GM21390 (cell line): ENCODE data around the gene CTNNA3.
"Not testable (repeated sequence)": the region's sequence is repeated elsewhere in the genome, so short reads cannot be mapped to it uniquely, and the experiment has no call there.

Experiments
- ATAC-seq: cut with Tn5 transposase; IDR thresholded peaks from one replicate; pipeline ENCODE4 v1.9.1; 2021; ENCODE audit not compliant: unreplicated experiment

CTNNA3 gene

GRCh38 chr10:66467042-66467441, 1229.0 kb downstream of the CTNNA3 start:
- ATAC-seq: no peak

GRCh38 chr10:66466622-66467021, 1229.4 kb downstream of the CTNNA3 start:
- ATAC-seq: no peak

DNA sequence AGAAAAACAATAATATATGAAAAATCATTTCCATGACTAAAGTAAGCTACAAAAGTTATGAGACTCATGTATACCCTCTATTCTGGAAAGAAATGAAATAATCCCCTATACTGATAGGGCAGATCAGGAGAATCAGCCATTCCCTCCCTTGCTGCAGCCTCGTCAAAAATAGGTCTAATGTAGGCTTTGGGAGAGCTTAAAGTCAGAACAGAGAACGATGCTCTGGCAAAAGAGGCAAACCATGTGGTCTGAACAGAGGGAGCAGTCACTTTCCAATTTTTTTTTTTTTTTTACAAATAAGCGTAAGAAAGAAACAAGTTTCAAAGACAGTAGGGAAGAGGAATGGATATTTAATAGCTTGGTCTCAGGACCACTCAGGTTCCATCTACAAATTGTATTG, 1232.4 kb downstream of the CTNNA3 start:
- no peak for ATAC-seq

DNA sequence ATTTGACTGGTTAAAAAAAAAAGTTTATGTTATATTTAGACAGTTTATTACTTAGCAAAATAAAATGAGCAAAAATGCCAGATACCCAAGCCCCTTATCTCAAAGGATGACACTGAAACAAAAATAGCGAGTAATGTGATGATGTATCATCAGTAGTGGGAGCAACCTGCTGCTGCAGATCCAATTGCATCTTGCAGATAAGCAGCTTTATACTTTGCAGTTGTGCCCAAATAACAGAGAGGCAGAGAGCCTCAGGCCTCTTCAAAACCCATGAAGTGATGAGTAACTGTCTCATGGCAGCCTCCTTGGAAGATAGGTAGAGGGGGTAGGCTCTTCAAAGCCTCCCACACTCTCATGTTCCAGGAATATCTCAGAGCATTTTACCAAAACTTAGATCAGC, 1238.4 kb downstream of the CTNNA3 start:
- ATAC-seq: no peak

- no peak for ATAC-seq
Observed at GRCh38 chr10:66455304-66455703, 1240.7 kb downstream of the CTNNA3 start.

GRCh38 chr10:66440568-66440967, 1255.4 kb downstream of the CTNNA3 start:
- no peak for ATAC-seq

DNA sequence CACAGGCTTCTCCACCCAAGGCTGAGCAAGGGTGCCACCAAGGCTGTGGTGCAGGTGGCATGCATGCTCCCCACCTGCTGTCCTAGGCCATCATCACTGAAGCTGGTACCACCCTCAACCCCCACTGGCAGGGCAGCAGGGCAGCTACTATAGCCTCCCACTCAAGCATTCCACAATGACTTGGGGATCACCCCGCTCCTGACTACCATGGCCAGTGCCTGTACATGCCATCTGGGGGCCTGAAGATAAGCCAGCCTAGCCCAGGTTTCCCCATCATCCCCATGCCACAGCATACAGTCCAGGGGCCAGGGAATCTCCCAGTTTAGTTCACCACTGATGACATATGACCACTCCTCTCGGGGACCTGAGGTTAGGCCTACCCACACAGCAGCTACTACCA, 1281.1 kb downstream of the CTNNA3 start:
- no peak for ATAC-seq

DNA sequence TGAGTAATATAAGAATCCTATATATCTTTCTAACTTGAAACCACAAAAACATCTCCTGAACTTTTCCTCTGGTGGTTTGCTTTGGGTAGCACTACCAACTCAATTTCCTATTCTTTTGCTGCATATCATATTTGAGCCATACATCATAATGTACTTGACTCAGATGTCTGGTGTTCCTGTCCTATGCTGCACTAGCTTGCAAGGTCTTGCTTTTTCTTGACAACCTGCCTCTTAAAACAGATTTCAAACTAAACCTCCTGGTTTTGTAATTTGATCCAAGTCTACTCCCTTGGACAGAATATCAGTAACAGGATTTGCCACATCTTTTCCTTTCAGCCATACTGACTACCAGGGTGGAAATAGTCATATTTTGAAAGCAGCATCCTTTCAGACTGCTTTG, 1290.4 kb downstream of the CTNNA3 start:
- no peak for ATAC-seq

- no peak for ATAC-seq
Observed at GRCh38 chr10:66398669-66399068, 1297.3 kb downstream of the CTNNA3 start.

DNA sequence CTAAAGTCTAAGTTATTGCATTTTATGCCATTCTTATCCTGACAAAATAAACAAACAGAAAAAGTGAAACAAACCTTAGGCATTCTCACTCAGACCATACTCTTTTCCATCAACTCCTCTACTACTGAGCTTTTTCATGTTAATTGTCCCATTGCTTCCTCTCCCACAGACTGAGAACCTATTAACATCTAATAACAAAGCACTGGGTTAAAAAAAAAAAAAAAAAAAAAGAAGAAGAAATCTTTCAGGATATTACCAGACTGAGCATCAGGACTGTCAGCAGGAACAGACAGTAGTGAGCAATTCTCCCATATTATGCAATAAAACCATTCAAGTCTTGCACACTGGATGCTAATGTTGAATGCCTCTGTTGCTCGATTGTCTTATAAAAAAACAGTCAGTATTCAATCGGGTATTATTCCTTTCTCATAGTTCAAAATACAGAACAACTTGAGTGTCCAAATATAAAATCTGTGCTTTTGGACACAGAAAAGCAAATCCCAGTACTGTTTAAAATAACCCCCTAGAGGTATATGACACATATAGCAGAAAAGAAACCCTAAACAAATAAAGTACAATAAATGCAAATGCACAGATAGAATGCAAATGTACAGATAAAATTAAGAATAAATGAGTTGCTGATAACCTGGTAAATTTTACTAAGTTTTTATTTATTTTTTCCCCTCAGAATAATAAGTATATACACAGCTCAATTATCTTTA, 1301.5 kb downstream of the CTNNA3 start:
- ATAC-seq: no peak

GRCh38 chr10:66390926-66391325, 1305.1 kb downstream of the CTNNA3 start:
- ATAC-seq: no peak

GRCh38 chr10:66381045-66381444, 1315.0 kb downstream of the CTNNA3 start:
- ATAC-seq: no peak

GRCh38 chr10:66378117-66378876, 1317.7 kb downstream of the CTNNA3 start:
- ATAC-seq: no peak

DNA sequence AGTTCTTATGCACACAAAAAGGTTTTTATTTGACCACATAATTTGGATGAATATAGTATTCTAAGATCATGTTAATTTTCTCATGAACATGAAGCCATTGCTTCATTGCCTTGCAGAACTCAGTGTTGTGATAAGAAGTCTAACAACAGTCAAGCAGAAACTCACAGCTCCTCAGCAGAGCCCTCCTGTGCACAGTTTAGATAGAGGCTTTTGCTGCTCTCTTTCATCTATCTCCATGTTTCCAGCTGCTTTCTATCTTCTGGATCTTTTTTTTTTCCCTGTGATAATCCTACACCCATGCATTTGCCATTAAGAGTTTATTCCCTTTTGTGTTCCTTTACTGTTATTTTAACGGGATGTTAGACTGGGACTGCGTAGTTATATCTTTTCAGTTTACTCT, 1327.8 kb downstream of the CTNNA3 start:
- ATAC-seq: no peak

DNA sequence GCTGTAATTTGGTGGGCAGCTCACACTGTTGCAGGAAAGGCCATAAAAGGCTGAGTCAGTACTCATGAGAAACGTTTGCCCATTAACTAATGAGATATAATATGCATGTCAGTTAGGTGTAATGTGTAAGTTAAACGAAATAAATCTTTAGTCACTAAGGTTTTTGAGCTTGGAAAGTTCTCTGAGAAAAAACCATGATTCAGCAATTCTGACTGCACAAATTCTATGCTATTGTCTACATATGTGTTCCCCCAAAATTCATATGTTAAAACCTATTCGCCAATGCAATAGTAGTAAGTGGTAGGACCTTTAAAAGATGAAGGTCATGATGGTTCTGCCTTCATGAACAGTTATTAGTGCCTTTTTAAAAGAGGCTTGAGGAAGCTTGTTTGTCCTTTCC, 1329.8 kb downstream of the CTNNA3 start:
- ATAC-seq: no peak

DNA sequence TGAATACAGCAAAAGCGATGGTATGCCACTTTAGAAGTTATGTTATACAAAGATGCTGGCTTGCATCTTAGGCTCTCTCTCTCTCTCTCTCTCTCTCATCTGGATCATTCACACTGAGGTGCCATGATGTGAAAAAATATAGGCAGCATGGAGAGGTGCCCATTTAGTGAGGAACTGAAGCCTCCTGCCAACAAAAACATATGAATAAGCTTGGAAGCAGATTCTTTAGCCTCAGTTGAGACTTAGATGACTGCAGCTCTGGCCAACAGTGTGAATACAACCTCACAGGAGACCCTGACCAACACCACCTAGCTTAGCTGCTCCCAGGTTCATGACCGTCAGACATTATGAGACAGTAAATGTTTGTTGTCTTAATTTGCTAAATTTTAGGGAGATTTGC, 1330.3 kb downstream of the CTNNA3 start:
- ATAC-seq: no peak

DNA sequence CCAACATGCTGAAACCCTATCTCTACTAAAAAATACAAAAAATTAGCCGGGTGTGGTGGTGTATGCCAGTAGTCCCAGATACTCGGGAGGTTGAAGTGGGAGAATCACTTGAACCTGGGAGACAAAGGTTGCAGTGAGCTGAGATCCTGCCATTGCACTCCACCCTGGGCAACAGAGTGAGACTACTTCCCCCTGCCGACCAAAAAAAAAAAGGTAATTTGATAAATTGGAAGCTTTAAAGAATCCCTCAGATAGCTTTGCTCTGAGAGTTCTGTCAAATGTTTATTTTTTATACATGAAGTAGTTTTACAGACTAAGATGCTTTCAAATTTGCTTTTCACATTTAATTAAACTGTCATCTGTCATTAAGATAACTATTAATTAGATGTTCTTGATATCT, 1333.5 kb downstream of the CTNNA3 start:
- ATAC-seq: no peak

- ATAC-seq: not testable (repeated sequence)
Observed at GRCh38 chr10:66353822-66354221, 1342.2 kb downstream of the CTNNA3 start.

DNA sequence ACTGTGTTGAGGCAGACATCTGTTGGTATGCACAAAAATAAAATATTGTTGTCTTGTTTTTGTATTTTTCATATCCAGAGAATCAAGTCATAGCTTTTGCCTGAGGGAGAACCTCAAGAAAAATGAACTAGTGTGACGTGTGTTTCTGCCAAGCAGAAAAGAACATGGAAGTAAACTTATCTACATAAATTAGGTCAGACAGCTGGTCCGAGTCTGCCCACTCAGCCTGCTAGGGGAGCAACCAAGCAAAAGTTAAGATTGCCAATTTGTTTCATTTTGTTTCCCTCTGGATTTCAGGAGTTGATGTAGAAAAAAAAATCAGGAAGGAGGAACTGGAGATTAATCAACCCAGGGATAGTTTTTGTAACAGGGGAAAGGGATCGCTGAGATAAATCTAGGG, 1342.6 kb downstream of the CTNNA3 start:
- no peak for ATAC-seq

DNA sequence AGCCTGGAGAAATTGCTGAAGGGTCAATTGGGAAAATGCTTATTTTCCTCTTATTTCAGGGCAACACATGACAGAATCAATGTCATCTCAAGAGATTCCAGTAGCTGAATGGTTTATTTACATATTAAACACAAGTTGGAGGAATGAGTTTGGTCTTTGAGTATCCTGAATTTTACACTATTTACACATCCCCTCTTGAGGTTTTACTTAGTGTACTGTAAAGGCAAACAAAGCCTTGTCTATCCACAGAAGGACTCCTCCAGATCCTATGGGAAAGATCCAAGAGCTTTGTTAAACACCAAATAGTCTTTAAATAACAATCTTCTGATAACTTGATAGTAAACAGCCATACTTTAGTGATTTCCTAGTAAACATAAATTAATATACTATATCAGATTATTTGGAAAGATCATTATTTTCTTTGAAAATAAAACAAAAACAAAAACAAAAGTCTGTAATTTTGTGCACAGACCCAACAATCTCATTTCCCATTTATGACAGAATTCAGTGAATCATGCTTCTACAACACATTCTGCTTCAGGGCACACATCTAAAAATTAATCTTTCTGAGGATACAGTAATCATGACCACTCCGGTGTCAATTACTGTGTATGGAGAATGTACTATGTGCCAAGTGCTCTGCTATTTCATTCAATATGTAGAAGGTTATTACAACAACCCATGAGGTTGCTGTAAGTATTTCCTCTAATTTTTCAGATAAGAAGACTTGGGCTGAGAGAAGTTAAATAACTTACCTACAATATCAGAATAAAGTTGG, 1345.2 kb downstream of the CTNNA3 start:
- ATAC-seq: no peak

- ATAC-seq: no peak
Observed at GRCh38 chr10:66349726-66350125, 1346.3 kb downstream of the CTNNA3 start.

- no peak for ATAC-seq
Observed at GRCh38 chr10:66349076-66349475, 1346.9 kb downstream of the CTNNA3 start.
